Left ventricle myocardium inferior (tissue), 1 donor: ENCODE measurements around the gene KRTAP13-2. TPM values are rescaled to one million over a fixed set of nuclear protein-coding genes. Genes with fewer than 3 reads are reported as not detected.

Experiments
- DNase-seq: peaks from one replicate; pipeline ENCODE4 v3.0.0-alpha.2; 2020
- H3K27ac ChIP-seq: fragments of 200-600 bp; replicated peaks from 2 replicates; pipeline ENCODE4 v1.8.0; 2021
- H3K27me3 ChIP-seq: fragments of 200-600 bp; 2 replicates; pipeline ENCODE4 v1.8.0; 2021; ENCODE audit warnings: low read depth
- H3K36me3 ChIP-seq: fragments of 200-600 bp; 2 replicates; pipeline ENCODE4 v1.8.0; 2021
- H3K4me1 ChIP-seq: fragments of 200-600 bp; 2 replicates; pipeline ENCODE4 v1.8.0; 2021
- H3K4me3 ChIP-seq: fragments of 200-600 bp; 2 replicates; pipeline ENCODE4 v1.8.0; 2021; ENCODE audit warnings: mild to moderate bottlenecking, moderate library complexity
- H3K9me3 ChIP-seq: fragments of 200-600 bp; replicated peaks from 2 replicates; pipeline ENCODE4 v1.8.0; 2021
- intact Hi-C: fragments of 100-400 bp; cut with micrococcal nuclease; formaldehyde crosslinking; loops from one replicate; pipeline ENCODE4 v1.11.0; 2022
- total RNA-seq: library from RNA; stranded (reverse); fragmentation: NEBNext Ultra II Directional; extraction: Animal tissue kit (Norgen Biotek cat#: 25700); gene quantifications from one replicate; pipeline ENCODE4 v1.2.1, GENCODE V29; 2021
- TF ChIP-seq, protein P1 (sequence below): fragments of 200-600 bp; IDR thresholded peaks from 2 replicates; pipeline ENCODE4 v1.8.0; 2021; ENCODE audit warnings: antibody characterized with exemption, mild to moderate bottlenecking, borderline replicate concordance
- donor health status: DM: no; HTN: yes; CAD: no; lungs with severe emphysema.

The KRTAP13-2 gene
- total RNA-seq, 1 donor from 2014 or later = not detected

DNA sequence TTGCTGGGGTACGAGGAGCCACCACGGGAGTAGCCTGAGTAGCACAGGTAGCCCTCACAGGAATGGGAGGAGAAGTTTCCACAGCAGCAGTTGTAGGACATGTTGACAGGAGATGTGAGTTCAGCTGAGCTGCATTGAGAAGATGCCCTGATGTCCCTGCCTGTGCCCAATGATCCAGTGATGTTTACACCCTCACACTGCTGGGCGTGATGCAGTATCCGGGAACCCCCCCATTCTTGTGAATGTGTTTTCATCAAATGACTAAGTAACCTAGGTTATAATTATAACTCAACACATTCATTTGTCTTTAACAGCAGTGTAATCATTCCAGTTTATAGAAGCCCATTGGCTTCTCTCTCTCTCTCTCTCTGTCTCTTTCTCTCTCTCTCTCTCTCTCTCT, 23.6 kb downstream of the KRTAP13-2 start, which contains the start of gene KRTAP23-1:
Gene KRTAP23-1 (minus strand): TSS at position 101 of the 400 bp plus-strand sequence. CDS start 0 bp downstream, at position 101.
- Histone ChIP-seq H3K4me1 (no peaks in the 10 kb centered on the region), H3K9me3 (peaks cover 4% of the 10 kb centered on the region), H3K4me3 (no peak within 1 kb of the TSS), H3K27ac (no peak within 1 kb of the TSS), H3K27me3 (no peaks in the 10 kb centered on the region), H3K36me3 (no peaks in the 10 kb centered on the region)
- TF ChIP-seq, protein P1, sequence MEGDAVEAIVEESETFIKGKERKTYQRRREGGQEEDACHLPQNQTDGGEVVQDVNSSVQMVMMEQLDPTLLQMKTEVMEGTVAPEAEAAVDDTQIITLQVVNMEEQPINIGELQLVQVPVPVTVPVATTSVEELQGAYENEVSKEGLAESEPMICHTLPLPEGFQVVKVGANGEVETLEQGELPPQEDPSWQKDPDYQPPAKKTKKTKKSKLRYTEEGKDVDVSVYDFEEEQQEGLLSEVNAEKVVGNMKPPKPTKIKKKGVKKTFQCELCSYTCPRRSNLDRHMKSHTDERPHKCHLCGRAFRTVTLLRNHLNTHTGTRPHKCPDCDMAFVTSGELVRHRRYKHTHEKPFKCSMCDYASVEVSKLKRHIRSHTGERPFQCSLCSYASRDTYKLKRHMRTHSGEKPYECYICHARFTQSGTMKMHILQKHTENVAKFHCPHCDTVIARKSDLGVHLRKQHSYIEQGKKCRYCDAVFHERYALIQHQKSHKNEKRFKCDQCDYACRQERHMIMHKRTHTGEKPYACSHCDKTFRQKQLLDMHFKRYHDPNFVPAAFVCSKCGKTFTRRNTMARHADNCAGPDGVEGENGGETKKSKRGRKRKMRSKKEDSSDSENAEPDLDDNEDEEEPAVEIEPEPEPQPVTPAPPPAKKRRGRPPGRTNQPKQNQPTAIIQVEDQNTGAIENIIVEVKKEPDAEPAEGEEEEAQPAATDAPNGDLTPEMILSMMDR = no peak
- intact Hi-C loops = loop anchor here (10.0 kb wide), 1 partner anchor 736 kb away; no protein-coding TSS in a partner anchor
- no peak for DNase-seq

GRCh38 chr21:30345014-30345413, 27.1 kb downstream of the KRTAP13-2 start:
- Histone ChIP-seq H3K27ac (no peak overlapping the region), H3K9me3 (peaks cover 4% of the 10 kb centered on the region), H3K27me3 (no peaks in the 10 kb centered on the region), H3K36me3 (no peaks in the 10 kb centered on the region), H3K4me3 (no peak overlapping the region), H3K4me1 (no peaks in the 10 kb centered on the region)
- no peak for DNase-seq
- intact Hi-C loops = loop anchor here (10.0 kb wide), 1 partner anchor 740 kb away; no protein-coding TSS in a partner anchor
- TF ChIP-seq, protein P1 = no peak

GRCh38 chr21:30340714-30341573, 31.1 kb downstream of the KRTAP13-2 start:
- no peak for DNase-seq
- intact Hi-C loops = loop anchor here (10.0 kb wide), 1 partner anchor 744 kb away; no protein-coding TSS in a partner anchor
- peaks cover 4% of the 10 kb centered on the region for H3K9me3 ChIP-seq
- no peaks in the 10 kb centered on the region for H3K4me1 ChIP-seq
- H3K36me3 ChIP-seq = no peaks in the 10 kb centered on the region
- no peak overlapping the region for H3K4me3 ChIP-seq
- no peak overlapping the region for H3K27ac ChIP-seq
- TF ChIP-seq, protein P1 = peak; percentile 86
- no peaks in the 10 kb centered on the region for H3K27me3 ChIP-seq

DNA sequence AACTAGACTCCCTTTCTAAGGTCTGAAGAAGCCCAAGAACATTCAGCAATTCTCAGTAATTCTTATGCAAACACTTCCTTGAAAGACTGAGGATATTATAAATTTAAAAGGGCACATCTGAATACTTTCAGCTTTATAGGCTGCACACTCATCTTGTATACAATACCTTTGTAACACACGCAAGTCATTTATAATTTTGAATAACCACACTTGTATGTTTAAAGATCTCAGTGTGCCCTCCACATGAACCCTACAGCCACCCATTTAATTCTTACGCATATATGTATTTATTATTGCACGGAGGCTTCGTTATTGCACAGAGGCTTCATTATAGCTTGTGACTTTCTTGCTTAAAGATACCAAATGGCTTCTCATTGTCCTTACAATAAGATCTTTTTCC, 33.4 kb downstream of the KRTAP13-2 start:
- Histone ChIP-seq H3K27ac (no peak overlapping the region), H3K36me3 (no peaks in the 10 kb centered on the region)

DNA sequence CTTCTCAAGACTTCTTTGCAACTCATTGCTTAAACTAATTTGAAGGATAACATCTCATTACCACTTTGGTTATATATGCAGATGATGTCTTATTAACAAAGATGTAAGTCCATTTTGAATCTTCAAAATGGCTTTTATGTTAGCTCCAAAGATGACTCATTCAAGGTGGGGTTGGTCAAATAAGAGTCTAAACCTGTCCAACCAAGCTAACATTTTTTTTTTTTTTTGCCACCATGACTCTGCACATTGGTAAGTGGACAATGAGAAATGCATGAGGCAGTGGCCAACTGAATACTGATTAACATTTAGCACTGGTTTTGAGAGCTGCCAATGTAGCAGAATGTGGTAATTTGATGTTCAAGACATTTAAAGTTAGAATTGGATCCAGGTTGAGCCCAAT, 34.3 kb downstream of the KRTAP13-2 start:
- H3K27me3 ChIP-seq = no peaks in the 10 kb centered on the region
- no peak overlapping the region for H3K27ac ChIP-seq
- TF ChIP-seq, protein P1 = no peak
- H3K9me3 ChIP-seq = no peaks in the 10 kb centered on the region
- intact Hi-C loops = no loop called here
- no peak overlapping the region for H3K4me3 ChIP-seq
- no peaks in the 10 kb centered on the region for H3K36me3 ChIP-seq
- no peaks in the 10 kb centered on the region for H3K4me1 ChIP-seq
- DNase-seq = no peak

More for the DNA sequence above, 33.4 kb downstream of the KRTAP13-2 start:
- no peak for DNase-seq
- intact Hi-C loops = no loop called here
- Histone ChIP-seq H3K4me3 (no peak overlapping the region), H3K9me3 (no peaks in the 10 kb centered on the region), H3K4me1 (no peaks in the 10 kb centered on the region), H3K27me3 (no peaks in the 10 kb centered on the region)
- TF ChIP-seq, protein P1 = no peak
